GM21515 (cell line): ENCODE data around the gene AFTPH.

ENCODE experiments used
- ATAC-seq: cut with Tn5 transposase; IDR thresholded peaks from one replicate; pipeline ENCODE4 v1.9.1; 2021; ENCODE audit not compliant: unreplicated experiment

Gene AFTPH

GRCh38 chr2:64582774-64583340 lies 58.7 kb downstream of the AFTPH start:
- ATAC-seq: peak; percentile 78

- no peak for ATAC-seq
Observed at GRCh38 chr2:64586054-64586453, 61.9 kb downstream of the AFTPH start.

GRCh38 chr2:64586883-64587481 lies 62.9 kb downstream of the AFTPH start:
- ATAC-seq: no peak

GRCh38 chr2:64587561-64587960 lies 63.4 kb downstream of the AFTPH start:
- no peak for ATAC-seq

GRCh38 chr2:64591188-64591587 lies 67.1 kb downstream of the AFTPH start:
- no peak for ATAC-seq

GRCh38 chr2:64593035-64593655 lies 69.0 kb downstream of the AFTPH start:
- ATAC-seq: no peak

- ATAC-seq: no peak
Observed at GRCh38 chr2:64594226-64594989, 70.3 kb downstream of the AFTPH start.

GRCh38 chr2:64595397-64596176 lies 71.5 kb downstream of the AFTPH start:
- ATAC-seq: no peak

- ATAC-seq: no peak
Observed at GRCh38 chr2:64598226-64598625, 74.1 kb downstream of the AFTPH start.

- ATAC-seq: no peak
Observed at GRCh38 chr2:64599469-64599868, 75.3 kb downstream of the AFTPH start.

- no peak for ATAC-seq
Observed at GRCh38 chr2:64601034-64601754, 77.1 kb downstream of the AFTPH start.

- no peak for ATAC-seq
Observed at GRCh38 chr2:64601785-64602391, 77.8 kb downstream of the AFTPH start.

- ATAC-seq: no peak
Observed at GRCh38 chr2:64602436-64602835, 78.3 kb downstream of the AFTPH start.

- no peak for ATAC-seq
Observed at GRCh38 chr2:64604155-64604554, 80.0 kb downstream of the AFTPH start.

- no peak for ATAC-seq
Observed at GRCh38 chr2:64605026-64605471, 80.9 kb downstream of the AFTPH start.

- no peak for ATAC-seq
Observed at GRCh38 chr2:64605991-64606478, 81.9 kb downstream of the AFTPH start.

- ATAC-seq: peak; percentile 88
Observed at GRCh38 chr2:64606479-64607363, 82.6 kb downstream of the AFTPH start.

- ATAC-seq: no peak
Observed at GRCh38 chr2:64607381-64608304, 83.5 kb downstream of the AFTPH start.
